ENCODE data around the gene ADGRB3. TPM values are rescaled to one million over a fixed set of nuclear protein-coding genes. Genes with fewer than 3 reads are reported as not detected.

ADGRB3 gene
- total and polyA plus RNA-seq, 10 of the 15 experiments (the other 5 are each of a cell fraction or from before 2014, with no cell fraction given), result 0.03 to 0.06 TPM; not detected in 8

DNA sequence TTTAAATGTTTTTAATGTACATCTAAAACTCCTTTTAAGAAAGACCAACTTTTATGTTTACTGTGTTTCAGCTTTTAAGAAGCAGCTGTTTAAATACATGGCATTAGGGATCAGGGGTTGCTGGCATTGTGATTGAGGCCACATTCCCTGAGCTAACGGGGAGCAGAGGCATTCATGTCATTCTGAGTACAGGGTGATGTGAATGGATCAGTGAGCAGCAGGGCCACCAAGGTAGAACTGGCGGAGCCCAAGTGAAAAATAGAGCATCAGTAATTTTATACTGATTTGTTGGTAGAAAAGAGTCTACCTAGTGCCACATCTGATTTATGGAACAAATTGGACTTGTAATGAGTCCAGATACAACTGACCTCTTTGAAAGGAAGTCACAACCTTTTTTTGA, 467.3 kb downstream of the ADGRB3 start (continued):
- TF ChIP-seq, protein P1, sequence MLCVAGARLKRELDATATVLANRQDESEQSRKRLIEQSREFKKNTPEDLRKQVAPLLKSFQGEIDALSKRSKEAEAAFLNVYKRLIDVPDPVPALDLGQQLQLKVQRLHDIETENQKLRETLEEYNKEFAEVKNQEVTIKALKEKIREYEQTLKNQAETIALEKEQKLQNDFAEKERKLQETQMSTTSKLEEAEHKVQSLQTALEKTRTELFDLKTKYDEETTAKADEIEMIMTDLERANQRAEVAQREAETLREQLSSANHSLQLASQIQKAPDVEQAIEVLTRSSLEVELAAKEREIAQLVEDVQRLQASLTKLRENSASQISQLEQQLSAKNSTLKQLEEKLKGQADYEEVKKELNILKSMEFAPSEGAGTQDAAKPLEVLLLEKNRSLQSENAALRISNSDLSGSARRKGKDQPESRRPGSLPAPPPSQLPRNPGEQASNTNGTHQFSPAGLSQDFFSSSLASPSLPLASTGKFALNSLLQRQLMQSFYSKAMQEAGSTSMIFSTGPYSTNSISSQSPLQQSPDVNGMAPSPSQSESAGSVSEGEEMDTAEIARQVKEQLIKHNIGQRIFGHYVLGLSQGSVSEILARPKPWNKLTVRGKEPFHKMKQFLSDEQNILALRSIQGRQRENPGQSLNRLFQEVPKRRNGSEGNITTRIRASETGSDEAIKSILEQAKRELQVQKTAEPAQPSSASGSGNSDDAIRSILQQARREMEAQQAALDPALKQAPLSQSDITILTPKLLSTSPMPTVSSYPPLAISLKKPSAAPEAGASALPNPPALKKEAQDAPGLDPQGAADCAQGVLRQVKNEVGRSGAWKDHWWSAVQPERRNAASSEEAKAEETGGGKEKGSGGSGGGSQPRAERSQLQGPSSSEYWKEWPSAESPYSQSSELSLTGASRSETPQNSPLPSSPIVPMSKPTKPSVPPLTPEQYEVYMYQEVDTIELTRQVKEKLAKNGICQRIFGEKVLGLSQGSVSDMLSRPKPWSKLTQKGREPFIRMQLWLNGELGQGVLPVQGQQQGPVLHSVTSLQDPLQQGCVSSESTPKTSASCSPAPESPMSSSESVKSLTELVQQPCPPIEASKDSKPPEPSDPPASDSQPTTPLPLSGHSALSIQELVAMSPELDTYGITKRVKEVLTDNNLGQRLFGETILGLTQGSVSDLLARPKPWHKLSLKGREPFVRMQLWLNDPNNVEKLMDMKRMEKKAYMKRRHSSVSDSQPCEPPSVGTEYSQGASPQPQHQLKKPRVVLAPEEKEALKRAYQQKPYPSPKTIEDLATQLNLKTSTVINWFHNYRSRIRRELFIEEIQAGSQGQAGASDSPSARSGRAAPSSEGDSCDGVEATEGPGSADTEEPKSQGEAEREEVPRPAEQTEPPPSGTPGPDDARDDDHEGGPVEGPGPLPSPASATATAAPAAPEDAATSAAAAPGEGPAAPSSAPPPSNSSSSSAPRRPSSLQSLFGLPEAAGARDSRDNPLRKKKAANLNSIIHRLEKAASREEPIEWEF (IDR thresholded peaks at IDR 0.05; ENCODE audit: insufficient replicate concordance, low read depth, low read length), result no peak
- TF ChIP-seq ZNF207 (IDR thresholded peaks at IDR 0.05; ENCODE audit: borderline replicate concordance), result no peak
- TF ChIP-seq RCOR1 (conservative IDR thresholded peaks at IDR 0.05; ENCODE audit: low read depth, low read length), result no peak
- TF ChIP-seq GABPA (IDR thresholded peaks at IDR 0.05; ENCODE audit: low read depth), result no peak
- no peak for TF ChIP-seq RAD21 (IDR thresholded peaks at IDR 0.05; ENCODE audit: insufficient read depth, low read depth, low read length)
- TF ChIP-seq MEF2B (IDR thresholded peaks at IDR 0.05; ENCODE audit: partially characterized antibody, poor library complexity, severe bottlenecking), result no peak
- TF ChIP-seq ETV6 (conservative IDR thresholded peaks at IDR 0.05 in 1 of 2, IDR thresholded peaks at IDR 0.05 in 1 of 2; ENCODE audit: borderline replicate concordance in 1 of 2, low read depth in 1 of 2), result no peak
- no peak for TF ChIP-seq JUND (IDR thresholded peaks at IDR 0.05; ENCODE audit: low read depth, low read length)
- no peak for TF ChIP-seq BMI1 (IDR thresholded peaks at IDR 0.05; ENCODE audit: borderline replicate concordance)
- TF ChIP-seq RUNX3 (IDR thresholded peaks at IDR 0.05; ENCODE audit: low read length), result no peak
